OCI-LY1 (cell line): Measurements from ENCODE around the gene MORC3.

Source experiments
- H2AFZ ChIP-seq: fragments of 200-600 bp; sonication (generic), shearing (Covaris generic); 2 replicates; pipeline ENCODE4 v1.6.0; 2014; ENCODE audit warnings: antibody characterized with exemption, mild to moderate bottlenecking, low read length
- H3F3A ChIP-seq: fragments of 200-600 bp; sonication (generic), shearing (Covaris generic); 2 replicates; pipeline ENCODE4 v1.6.0; 2014; ENCODE audit warnings: mild to moderate bottlenecking, antibody characterized with exemption, low read length, moderate library complexity; ENCODE audit not compliant: insufficient read depth
- H3K27ac ChIP-seq: fragments of 200-600 bp; sonication (generic); 2 replicates; pipeline ENCODE4 v1.5.1; 2014; ENCODE audit warnings: low read length, mixed run types, mild to moderate bottlenecking, low read depth; ENCODE audit not compliant: poor library complexity, severe bottlenecking
- H3K27me3 ChIP-seq: fragments of 200-600 bp; sonication (generic); 2 replicates; pipeline ENCODE4 v1.6.0; 2014; ENCODE audit warnings: antibody characterized with exemption, mild to moderate bottlenecking, low read length, moderate library complexity; ENCODE audit not compliant: insufficient read depth
- H3K36me3 ChIP-seq: fragments of 200-600 bp; sonication (generic); 2 replicates; pipeline ENCODE4 v1.6.1; 2014; ENCODE audit warnings: mild to moderate bottlenecking, antibody characterized with exemption, low read length, moderate library complexity, mixed read lengths; ENCODE audit not compliant: insufficient read depth
- H3K4me1 ChIP-seq: fragments of 200-600 bp; sonication (generic); 2 replicates; pipeline ENCODE4 v1.5.1; 2014; ENCODE audit warnings: mild to moderate bottlenecking, low read length, moderate library complexity; ENCODE audit not compliant: insufficient read depth, severe bottlenecking
- H3K4me2 ChIP-seq: fragments of 200-600 bp; sonication (generic), shearing (Covaris generic); 2 replicates; pipeline ENCODE4 v1.6.1; 2014; ENCODE audit warnings: low read length
- H3K4me3 ChIP-seq: fragments of 200-600 bp; sonication (generic); 2 replicates; pipeline ENCODE4 v1.5.1; 2014; ENCODE audit warnings: low read length, low read depth, mild to moderate bottlenecking, mixed read lengths; ENCODE audit not compliant: poor library complexity, severe bottlenecking
- H3K79me2 ChIP-seq: fragments of 200-600 bp; shearing (Covaris generic); 2 replicates; pipeline ENCODE4 v1.6.1; 2016; ENCODE audit warnings: mixed run types, low read length, mixed read lengths; ENCODE audit not compliant: insufficient read depth
- H3K9ac ChIP-seq: fragments of 200-600 bp; sonication (generic), shearing (Covaris generic); 2 replicates; pipeline ENCODE4 v1.6.1; 2014; ENCODE audit warnings: mild to moderate bottlenecking, low read length, mixed read lengths
- H3K9me2 ChIP-seq: fragments of 200-600 bp; sonication (generic), shearing (Covaris generic); 2 replicates; pipeline ENCODE4 v1.6.1; 2014; ENCODE audit warnings: low read depth, mild to moderate bottlenecking, low read length, mixed read lengths
- H3K9me3 ChIP-seq: fragments of 200-600 bp; shearing (Covaris generic); 2 replicates; pipeline ENCODE4 v1.6.1; 2014; ENCODE audit warnings: low read length, mixed read lengths
- H4K20me1 ChIP-seq: fragments of 200-600 bp; sonication (generic), shearing (Covaris generic); 2 replicates; pipeline ENCODE4 v1.6.0; 2016; ENCODE audit warnings: mild to moderate bottlenecking, low read length; ENCODE audit not compliant: insufficient read depth
- EZH2 ChIP-seq: fragments of 200-600 bp; sonication (generic), shearing (Covaris generic); IDR thresholded peaks from 2 replicates; pipeline ENCODE4 v1.8.0; 2017; ENCODE audit warnings: borderline replicate concordance, mixed run types, mild to moderate bottlenecking, antibody characterized with exemption, low read length, moderate library complexity, mixed read lengths
- TF ChIP-seq, protein P1 (sequence below): fragments of 200-600 bp; sonication (generic), shearing (Covaris generic); IDR thresholded peaks from 2 replicates; pipeline ENCODE4 v1.5.1; 2017; ENCODE audit warnings: mild to moderate bottlenecking, antibody characterized with exemption, low read length, moderate library complexity, mixed read lengths

MORC3 gene

DNA sequence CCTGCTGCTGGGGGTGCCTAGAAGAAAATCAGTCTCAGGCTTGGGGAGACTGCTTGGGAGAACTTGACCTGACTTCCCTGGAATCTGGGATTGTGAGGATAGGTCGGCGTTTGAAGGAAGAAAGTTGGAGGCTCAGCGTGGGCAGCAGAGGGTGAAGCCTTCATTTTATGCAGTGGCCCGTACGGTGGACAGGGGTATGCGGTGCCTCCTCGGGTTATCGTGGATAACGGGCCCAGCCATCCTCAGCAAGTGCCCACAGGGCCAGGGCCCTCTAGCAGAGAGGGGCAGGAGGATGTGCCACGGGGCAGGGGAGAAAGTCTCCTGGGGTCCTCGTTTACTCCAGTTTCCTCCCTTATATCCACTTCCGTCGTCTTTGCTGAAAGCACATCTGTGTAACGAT is 99.2 kb downstream of the MORC3 start:
- no peak overlapping the region for H3K9ac ChIP-seq
- TF ChIP-seq, protein P1, sequence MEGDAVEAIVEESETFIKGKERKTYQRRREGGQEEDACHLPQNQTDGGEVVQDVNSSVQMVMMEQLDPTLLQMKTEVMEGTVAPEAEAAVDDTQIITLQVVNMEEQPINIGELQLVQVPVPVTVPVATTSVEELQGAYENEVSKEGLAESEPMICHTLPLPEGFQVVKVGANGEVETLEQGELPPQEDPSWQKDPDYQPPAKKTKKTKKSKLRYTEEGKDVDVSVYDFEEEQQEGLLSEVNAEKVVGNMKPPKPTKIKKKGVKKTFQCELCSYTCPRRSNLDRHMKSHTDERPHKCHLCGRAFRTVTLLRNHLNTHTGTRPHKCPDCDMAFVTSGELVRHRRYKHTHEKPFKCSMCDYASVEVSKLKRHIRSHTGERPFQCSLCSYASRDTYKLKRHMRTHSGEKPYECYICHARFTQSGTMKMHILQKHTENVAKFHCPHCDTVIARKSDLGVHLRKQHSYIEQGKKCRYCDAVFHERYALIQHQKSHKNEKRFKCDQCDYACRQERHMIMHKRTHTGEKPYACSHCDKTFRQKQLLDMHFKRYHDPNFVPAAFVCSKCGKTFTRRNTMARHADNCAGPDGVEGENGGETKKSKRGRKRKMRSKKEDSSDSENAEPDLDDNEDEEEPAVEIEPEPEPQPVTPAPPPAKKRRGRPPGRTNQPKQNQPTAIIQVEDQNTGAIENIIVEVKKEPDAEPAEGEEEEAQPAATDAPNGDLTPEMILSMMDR: no peak
- no peak for TF ChIP-seq EZH2
- H3K27ac ChIP-seq: no peak overlapping the region
- no peak overlapping the region for H3K4me3 ChIP-seq
- H3K9me3 ChIP-seq: no peaks in the 10 kb centered on the region
- H3K4me2 ChIP-seq: no peak overlapping the region
- no peaks in the 10 kb centered on the region for H4K20me1 ChIP-seq
- peaks cover 30% of the 10 kb centered on the region for H3K36me3 ChIP-seq
- no peaks in the 10 kb centered on the region for H3F3A ChIP-seq
- no peaks in the 10 kb centered on the region for H3K79me2 ChIP-seq
- H3K9me2 ChIP-seq: no peaks in the 10 kb centered on the region
- H3K4me1 ChIP-seq: no peaks in the 10 kb centered on the region
- no peak overlapping the region for H2AFZ ChIP-seq
- no peaks in the 10 kb centered on the region for H3K27me3 ChIP-seq

DNA sequence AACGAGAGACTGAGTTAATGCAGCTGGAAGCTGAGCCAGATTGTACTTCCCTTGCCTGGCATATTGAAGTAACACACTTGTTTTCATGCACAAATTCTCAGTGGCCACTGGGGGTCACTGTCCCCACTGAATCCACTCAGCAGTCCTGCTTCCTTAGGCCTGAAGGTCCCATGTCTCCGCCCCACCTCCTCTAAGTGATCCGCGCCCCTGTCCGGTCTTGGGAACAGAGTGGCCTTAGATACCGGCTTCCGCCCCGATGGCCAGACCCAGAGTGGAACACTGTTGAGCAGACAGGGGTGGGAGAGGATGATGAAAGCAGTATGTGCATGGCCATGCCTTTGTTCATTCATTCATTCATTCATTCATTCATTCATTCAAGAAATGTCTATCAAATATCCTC is 100.0 kb downstream of the MORC3 start:
- no peak overlapping the region for H3K9ac ChIP-seq
- no peaks in the 10 kb centered on the region for H3K79me2 ChIP-seq
- H3K27me3 ChIP-seq: no peaks in the 10 kb centered on the region
- no peaks in the 10 kb centered on the region for H3K9me3 ChIP-seq
- H3K9me2 ChIP-seq: no peaks in the 10 kb centered on the region
- H3K4me2 ChIP-seq: no peak overlapping the region
- H2AFZ ChIP-seq: no peak overlapping the region
- H3K4me1 ChIP-seq: no peaks in the 10 kb centered on the region
- TF ChIP-seq, protein P1: peak; percentile 71
- TF ChIP-seq EZH2: no peak
- no peaks in the 10 kb centered on the region for H3F3A ChIP-seq
- H3K27ac ChIP-seq: no peak overlapping the region
- H4K20me1 ChIP-seq: no peaks in the 10 kb centered on the region
- no peak overlapping the region for H3K4me3 ChIP-seq
- peaks cover 23% of the 10 kb centered on the region for H3K36me3 ChIP-seq

DNA sequence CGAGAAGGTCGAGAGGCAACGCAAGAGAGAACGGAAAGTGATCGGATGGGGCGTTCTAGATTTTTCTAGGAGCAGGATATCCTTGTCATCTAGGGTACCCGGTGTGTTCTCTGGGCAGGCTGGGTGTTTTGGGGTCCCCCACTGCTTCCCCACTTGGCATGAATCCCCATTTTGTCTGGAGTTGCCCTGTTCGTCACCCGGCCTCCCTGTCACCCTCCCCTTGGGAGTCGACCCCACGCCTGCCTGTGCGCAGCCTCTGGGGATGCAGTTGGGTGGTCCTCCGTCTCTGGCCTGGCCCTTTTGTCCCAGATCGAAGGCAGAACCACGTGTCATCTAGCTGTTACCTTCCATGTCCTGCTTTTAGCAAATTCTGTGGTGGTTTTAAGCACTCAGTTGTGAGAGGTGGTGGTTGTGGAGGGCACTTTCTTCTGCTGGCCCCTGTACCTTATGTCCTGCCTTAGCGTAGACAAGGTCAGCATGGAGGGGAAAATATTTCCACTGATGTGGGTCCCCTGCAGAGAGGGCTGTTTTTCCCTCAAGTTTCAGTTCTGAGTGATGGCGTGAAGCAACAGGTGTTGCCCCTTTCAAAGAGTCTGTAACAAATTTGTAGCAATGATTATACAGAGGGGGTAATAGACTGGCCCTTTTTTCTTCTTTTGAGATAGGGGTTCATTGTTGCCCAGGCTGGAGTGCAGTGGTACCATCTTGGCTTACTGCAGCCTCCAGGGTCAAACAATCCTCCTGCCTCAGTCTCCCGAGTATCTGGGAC is 100.8 kb downstream of the MORC3 start:
- Histone ChIP-seq H2AFZ (no peak overlapping the region), H3K27me3 (no peaks in the 10 kb centered on the region), H3K27ac (no peak overlapping the region), H4K20me1 (no peaks in the 10 kb centered on the region), H3K9me3 (no peaks in the 10 kb centered on the region), H3F3A (no peaks in the 10 kb centered on the region), H3K4me1 (no peaks in the 10 kb centered on the region), H3K36me3 (peaks cover 16% of the 10 kb centered on the region), H3K79me2 (no peaks in the 10 kb centered on the region), H3K9me2 (no peaks in the 10 kb centered on the region), H3K4me2 (no peak overlapping the region), H3K9ac (no peak overlapping the region), H3K4me3 (no peak overlapping the region)
- no peak for TF ChIP-seq EZH2
